Gastrocnemius medialis (tissue), 4 donors: ENCODE results near the gene CHURC1.

Experiments used
- POLR2A ChIP-seq, 2 donors: fragments of 450-650 bp; IDR thresholded peaks; one replicate each; pipeline ENCODE4 v1.6.1; 2017; ENCODE audit warnings: antibody characterized with exemption in 2 of 2, mild to moderate bottlenecking in 2 of 2, moderate library complexity in 2 of 2
- TF ChIP-seq, protein P1 (sequence below), 5 experiments: fragments of 450-650 bp in 3 of 5; fragments of 200-600 bp in 2 of 5; sonication (generic) in 2 of 5; IDR thresholded peaks in 4 of 5; conservative IDR thresholded peaks in 1 of 5; 1 replicate in 4 of 5; 2 replicates in 1 of 5; pipeline ENCODE4 v1.5.1; 2016 to 2019; ENCODE audit warnings: antibody characterized with exemption in 5 of 5, mild to moderate bottlenecking in 3 of 5, moderate library complexity in 3 of 5

DNA sequence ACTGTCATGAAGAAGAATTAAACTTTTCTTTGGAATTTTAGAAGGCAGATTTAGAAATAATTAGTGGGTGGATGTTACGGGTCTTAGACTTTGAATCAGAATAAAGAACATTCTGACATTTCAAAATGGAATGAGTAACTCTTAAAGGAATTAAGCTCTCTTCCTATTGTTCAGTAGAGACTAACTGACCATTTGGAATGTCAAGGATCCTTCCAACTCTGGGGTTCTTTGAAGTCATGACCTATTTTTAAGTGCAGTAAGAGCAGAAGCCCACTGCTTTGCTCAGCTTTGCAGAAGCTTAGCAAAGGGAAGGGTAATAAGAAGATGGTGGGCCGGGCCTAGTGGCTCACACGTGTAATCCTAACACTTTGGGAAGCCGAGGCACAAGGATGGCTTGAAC, 4.0 kb downstream of the CHURC1 start:
- TF ChIP-seq, protein P1, sequence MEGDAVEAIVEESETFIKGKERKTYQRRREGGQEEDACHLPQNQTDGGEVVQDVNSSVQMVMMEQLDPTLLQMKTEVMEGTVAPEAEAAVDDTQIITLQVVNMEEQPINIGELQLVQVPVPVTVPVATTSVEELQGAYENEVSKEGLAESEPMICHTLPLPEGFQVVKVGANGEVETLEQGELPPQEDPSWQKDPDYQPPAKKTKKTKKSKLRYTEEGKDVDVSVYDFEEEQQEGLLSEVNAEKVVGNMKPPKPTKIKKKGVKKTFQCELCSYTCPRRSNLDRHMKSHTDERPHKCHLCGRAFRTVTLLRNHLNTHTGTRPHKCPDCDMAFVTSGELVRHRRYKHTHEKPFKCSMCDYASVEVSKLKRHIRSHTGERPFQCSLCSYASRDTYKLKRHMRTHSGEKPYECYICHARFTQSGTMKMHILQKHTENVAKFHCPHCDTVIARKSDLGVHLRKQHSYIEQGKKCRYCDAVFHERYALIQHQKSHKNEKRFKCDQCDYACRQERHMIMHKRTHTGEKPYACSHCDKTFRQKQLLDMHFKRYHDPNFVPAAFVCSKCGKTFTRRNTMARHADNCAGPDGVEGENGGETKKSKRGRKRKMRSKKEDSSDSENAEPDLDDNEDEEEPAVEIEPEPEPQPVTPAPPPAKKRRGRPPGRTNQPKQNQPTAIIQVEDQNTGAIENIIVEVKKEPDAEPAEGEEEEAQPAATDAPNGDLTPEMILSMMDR (IDR thresholded peaks at IDR 0.05 in 4 of 5, conservative IDR thresholded peaks at IDR 0.05 in 1 of 5), result no peak
- no peak for TF ChIP-seq POLR2A (IDR thresholded peaks at IDR 0.05)
